Stomach (tissue), 9 donors: Measurements from ENCODE around the gene NISCH. TPM values are rescaled to one million over a fixed set of nuclear protein-coding genes. Genes with fewer than 3 reads are reported as not detected.

Experiments
- DNase-seq, 2 donors: peaks; one replicate each; pipeline versions ENCODE4 v3.0.0 to v3.0.0-alpha.2; 2013 to 2019
- H3K27ac ChIP-seq, 5 donors: fragments of 200-600 bp in 4 of 5; sonication (generic) in 4 of 5; one replicate each; pipeline ENCODE4 v1.5.1; 2013 to 2019; ENCODE audit warnings: mild to moderate bottlenecking in 1 of 5, moderate library complexity in 1 of 5
- H3K27me3 ChIP-seq, 3 donors: fragments of 200-600 bp; sonication (generic); one replicate each; pipeline ENCODE4 v1.5.1; 2017 to 2019; ENCODE audit warnings: mixed run types in 1 of 3
- H3K36me3 ChIP-seq, 4 donors: fragments of 200-600 bp; sonication (generic); 1 replicate in 3 of 4; 2 replicates in 1 of 4; pipeline ENCODE4 v1.5.1; 2016 to 2019
- H3K4me1 ChIP-seq, 4 donors: fragments of 200-600 bp; sonication (generic); one replicate each; pipeline ENCODE4 v1.5.1; 2016 to 2019
- H3K4me3 ChIP-seq, 4 donors: fragments of 200-600 bp; sonication (generic) in 3 of 4; one replicate each; pipeline ENCODE4 v1.5.1; 2016 to 2019; ENCODE audit warnings: mild to moderate bottlenecking in 1 of 4
- H3K9me3 ChIP-seq, 4 donors: fragments of 200-600 bp; sonication (generic); one replicate each; pipeline ENCODE4 v1.5.1; 2016 to 2019
- EP300 ChIP-seq: sonication (generic); formaldehyde crosslinking; IDR thresholded peaks from one replicate; pipeline ENCODE4 v1.6.1; 2017; ENCODE audit warnings: antibody characterized with exemption
- POLR2A ChIP-seq, 4 donors: fragments of 450-650 bp; IDR thresholded peaks; one replicate each; pipeline ENCODE4 v1.6.1; 2016; ENCODE audit warnings: antibody characterized with exemption in 4 of 4, control low read depth in 2 of 4, mild to moderate bottlenecking in 1 of 4, moderate library complexity in 1 of 4
- POLR2AphosphoS5 ChIP-seq, 3 donors: sonication (generic); formaldehyde crosslinking; IDR thresholded peaks; one replicate each; pipeline ENCODE4 v1.6.1; 2016; ENCODE audit warnings: antibody characterized with exemption in 3 of 3
- WGBS, 5 donors: extraction: QIAGEN DNeasy Blood & Tissue Kit in 3 of 5; methylation state at CpG; one replicate each; pipeline versions ENCODE4 v1.1.5 to v1.1.7; 2013 to 2018; 5-methylcytosine and 5-hydroxymethylcytosine counted together
- intact Hi-C: fragments of 100-400 bp; cut with DNase I; formaldehyde crosslinking; loops from one replicate; pipeline ENCODE4 v1.15.1; 2023; ENCODE audit warnings: low total_unique reads
- polyA plus RNA-seq, 3 donors: library from polyadenylated mRNA; stranded (reverse); fragments of 200-250 nt; gene quantifications; one replicate each; pipeline ENCODE4 v1.2.3, GENCODE V29; 2013
- total RNA-seq, 5 donors: library from RNA; depleted of rRNA; stranded (reverse); fragments of >200 nt; gene quantifications; one replicate each; pipeline versions ENCODE4 v1.1.0 to v1.2.3, GENCODE V29; 2014 to 2016
- TF ChIP-seq, protein P1 (sequence below), 7 experiments: fragments of 450-650 bp in 4 of 7; fragments of 200-600 bp in 3 of 7; sonication (generic) in 3 of 7; IDR thresholded peaks; one replicate each; pipeline ENCODE4 v1.5.1; 2016 to 2019; ENCODE audit warnings: antibody characterized with exemption in 7 of 7, control low read depth in 2 of 7, mild to moderate bottlenecking in 1 of 7
- donor health status: healthy with polysubstance abuse.
- donor health status: Bipolar disorder and iron deficiency.
- donor health status: healthy.

NISCH gene
- total and polyA plus RNA-seq, 8 donors, result 18.3 to 456 (median 69.9) TPM

DNA sequence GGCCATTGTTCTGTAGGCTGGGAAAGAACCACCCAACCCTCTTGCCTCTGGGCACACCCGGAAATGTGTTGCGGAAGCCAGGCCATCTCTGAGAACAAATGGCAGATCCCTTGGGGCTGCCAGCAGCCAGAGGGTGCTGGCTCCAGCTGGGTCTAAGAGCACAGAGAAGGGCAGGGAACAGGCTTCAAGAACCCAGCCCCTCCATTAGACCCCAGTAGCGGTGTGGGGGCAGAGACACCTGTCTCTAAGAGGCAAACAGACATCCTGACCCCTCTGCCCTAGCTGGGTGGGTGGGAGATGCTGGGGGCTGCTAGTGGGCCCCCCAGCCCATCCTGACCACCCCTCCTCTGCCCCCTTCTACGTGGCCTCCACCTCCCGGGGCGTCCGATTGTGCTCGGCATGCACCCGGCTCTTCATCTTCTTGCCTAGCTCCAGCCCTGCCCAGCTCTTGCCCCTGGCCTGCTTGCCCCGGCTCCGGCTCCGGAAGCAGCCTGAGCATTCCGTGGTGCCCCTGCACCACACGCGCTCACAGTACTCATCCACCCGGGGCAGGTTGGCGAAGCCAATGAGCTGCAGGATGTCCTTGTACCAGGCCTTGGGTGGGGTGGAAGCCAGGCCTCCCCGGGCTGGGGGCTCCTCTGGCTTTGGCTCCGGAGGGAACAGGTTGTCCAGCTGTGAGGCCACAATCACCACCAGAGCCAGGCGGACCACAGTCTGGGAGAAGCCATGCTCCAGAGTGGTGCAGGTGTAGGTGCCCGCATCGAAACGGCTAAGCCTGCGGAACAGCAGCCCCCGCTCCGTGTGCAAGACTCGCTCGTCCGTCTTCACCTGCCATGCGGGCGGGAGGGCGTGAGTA lies 19.9 kb upstream of the NISCH start:
- peaks cover 0 to 23% (median 15%) of the 10 kb centered on the region in 4 donors for H3K4me1 ChIP-seq
- TF ChIP-seq POLR2AphosphoS5 (IDR thresholded peaks at IDR 0.05) (no peak), POLR2A (IDR thresholded peaks at IDR 0.05) (no peak)
- no peaks in the 10 kb centered on the region for H3K27me3 ChIP-seq
- H3K36me3 ChIP-seq, result no peaks in the 10 kb centered on the region
- no peak overlapping the region for H3K27ac ChIP-seq
- intact Hi-C loops, result no loop called here
- H3K9me3 ChIP-seq, result no peaks in the 10 kb centered on the region
- 92 to 94% (median 93%) methylated on average over 19 to 32 of the region's 32 CpGs for WGBS, 5 donors
- DNase-seq, result no peak
- no peak overlapping the region for H3K4me3 ChIP-seq

DNA sequence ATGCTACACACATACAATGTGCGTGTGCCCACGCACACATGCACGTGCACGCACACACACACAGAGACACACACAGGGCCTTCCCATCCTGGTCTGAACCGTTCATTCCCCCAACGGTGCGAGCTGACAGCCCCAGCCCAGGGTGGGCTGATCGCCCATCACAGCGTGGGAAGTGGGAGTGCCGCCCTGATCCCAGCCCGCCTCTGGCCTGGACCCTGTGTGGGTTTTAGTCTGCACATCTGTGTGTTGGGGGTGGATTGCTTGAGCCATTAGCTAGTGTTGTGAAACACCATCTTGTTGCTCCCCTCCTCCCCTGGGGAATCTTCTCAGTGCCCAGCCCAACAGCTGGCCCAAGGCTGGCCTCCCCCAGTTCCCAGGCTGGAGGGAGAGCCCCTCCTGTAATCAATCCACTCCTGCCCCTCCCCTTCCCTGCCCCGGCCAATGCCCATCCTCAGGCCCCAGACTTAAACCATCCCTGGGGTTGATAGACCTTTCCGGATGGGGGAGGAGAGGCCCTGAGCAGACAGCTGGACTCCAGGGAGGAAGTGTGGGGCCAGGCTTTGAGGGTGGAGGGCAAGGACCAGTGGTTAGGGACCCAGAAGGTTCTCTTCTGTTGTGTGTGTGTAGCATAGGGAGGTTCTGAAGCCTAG lies 18.8 kb upstream of the NISCH start:
- no peak for TF ChIP-seq POLR2A (IDR thresholded peaks at IDR 0.05)
- TF ChIP-seq EP300, result no peak
- TF ChIP-seq, protein P1, sequence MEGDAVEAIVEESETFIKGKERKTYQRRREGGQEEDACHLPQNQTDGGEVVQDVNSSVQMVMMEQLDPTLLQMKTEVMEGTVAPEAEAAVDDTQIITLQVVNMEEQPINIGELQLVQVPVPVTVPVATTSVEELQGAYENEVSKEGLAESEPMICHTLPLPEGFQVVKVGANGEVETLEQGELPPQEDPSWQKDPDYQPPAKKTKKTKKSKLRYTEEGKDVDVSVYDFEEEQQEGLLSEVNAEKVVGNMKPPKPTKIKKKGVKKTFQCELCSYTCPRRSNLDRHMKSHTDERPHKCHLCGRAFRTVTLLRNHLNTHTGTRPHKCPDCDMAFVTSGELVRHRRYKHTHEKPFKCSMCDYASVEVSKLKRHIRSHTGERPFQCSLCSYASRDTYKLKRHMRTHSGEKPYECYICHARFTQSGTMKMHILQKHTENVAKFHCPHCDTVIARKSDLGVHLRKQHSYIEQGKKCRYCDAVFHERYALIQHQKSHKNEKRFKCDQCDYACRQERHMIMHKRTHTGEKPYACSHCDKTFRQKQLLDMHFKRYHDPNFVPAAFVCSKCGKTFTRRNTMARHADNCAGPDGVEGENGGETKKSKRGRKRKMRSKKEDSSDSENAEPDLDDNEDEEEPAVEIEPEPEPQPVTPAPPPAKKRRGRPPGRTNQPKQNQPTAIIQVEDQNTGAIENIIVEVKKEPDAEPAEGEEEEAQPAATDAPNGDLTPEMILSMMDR (IDR thresholded peaks at IDR 0.05), result no peak
- TF ChIP-seq POLR2AphosphoS5 (IDR thresholded peaks at IDR 0.05), result no peak
- Histone ChIP-seq H3K27ac (no peak overlapping the region), H3K4me1 (peaks cover 0 to 23% (median 15%) of the 10 kb centered on the region in 4 donors), H3K4me3 (no peak overlapping the region), H3K9me3 (no peaks in the 10 kb centered on the region), H3K27me3 (no peaks in the 10 kb centered on the region), H3K36me3 (no peaks in the 10 kb centered on the region)
- 80 to 91% (median 84%) methylated on average over 13 of the region's 13 CpGs for WGBS, 5 donors
- intact Hi-C loops, result no loop called here
- DNase-seq, result peak in 1 of 2 donors; percentile 59

DNA sequence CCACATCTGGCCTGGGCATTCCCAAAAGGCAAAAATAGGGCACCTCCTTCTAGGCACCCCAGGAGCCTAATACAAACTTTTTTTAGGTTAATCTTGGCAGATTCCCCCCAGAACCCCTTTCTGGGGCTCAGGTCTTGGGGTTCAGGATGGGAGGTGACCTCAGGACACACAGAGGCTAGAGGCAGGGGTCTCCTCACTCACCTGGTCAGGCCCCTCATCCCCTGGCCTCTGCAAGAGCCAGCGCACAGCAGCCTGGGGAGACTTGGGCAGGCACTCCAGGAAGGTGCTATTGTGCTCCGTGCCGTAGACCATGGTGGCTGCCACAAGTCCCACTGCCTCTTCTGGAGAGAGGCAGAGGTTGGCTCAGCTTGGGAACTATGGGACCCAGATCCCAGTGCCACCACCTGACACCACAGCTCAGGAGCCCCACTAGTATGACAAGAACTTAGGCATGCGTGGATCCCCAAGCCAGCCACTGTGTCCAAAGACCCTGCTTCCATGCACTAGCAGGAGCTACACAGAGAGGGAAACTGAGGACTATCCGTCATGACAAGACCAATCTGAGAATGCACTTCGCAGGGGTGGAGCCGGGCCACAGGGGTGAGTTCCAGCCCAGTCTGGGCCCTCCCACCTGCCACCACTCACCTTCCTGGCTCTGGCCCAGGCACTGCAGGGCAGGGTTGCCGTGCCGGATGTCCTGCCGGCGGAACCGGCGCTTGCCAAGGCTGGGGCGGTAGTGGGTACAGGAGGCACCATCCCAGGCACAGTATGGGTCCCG lies 17.9 kb upstream of the NISCH start:
- no peak overlapping the region for H3K27ac ChIP-seq
- WGBS, 5 donors, result 56 to 86% (median 63%) methylated on average over 12 to 15 of the region's 15 CpGs
- no peaks in the 10 kb centered on the region for H3K9me3 ChIP-seq
- intact Hi-C loops, result no loop called here
- peak; percentile 1 to 82 for DNase-seq
- H3K27me3 ChIP-seq, result no peaks in the 10 kb centered on the region
- no peaks in the 10 kb centered on the region for H3K36me3 ChIP-seq
- peak overlapping the region in 1 of 4 donors; percentile 9 for H3K4me3 ChIP-seq
- peaks cover 0 to 21% (median 12%) of the 10 kb centered on the region in 4 donors for H3K4me1 ChIP-seq
- TF ChIP-seq, protein P1 (IDR thresholded peaks at IDR 0.05), result no peak
- peak in 1 of 3 donors; percentile 25 for TF ChIP-seq POLR2AphosphoS5 (IDR thresholded peaks at IDR 0.05)
- no peak for TF ChIP-seq POLR2A (IDR thresholded peaks at IDR 0.05)
- no peak for TF ChIP-seq EP300

DNA sequence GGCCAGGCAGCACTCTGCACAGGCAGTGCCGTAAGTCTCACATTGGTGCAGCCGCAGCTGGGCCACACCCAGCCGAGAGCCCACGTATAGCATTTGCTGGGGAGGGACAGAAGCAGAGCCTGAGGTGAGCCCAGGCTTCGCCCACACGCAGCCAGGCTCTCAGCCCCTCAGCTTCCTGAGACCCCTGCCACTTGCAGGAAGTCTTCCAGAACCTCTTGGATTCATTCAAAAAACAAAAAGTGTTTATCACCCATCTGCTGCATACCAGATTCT lies 17.4 kb upstream of the NISCH start:
- no peaks in the 10 kb centered on the region for H3K36me3 ChIP-seq
- no peaks in the 10 kb centered on the region for H3K27me3 ChIP-seq
- 49 to 73% (median 58%) methylated on average over 4 to 6 of the region's 6 CpGs for WGBS, 5 donors
- no peaks in the 10 kb centered on the region for H3K9me3 ChIP-seq
- DNase-seq, result peak in 1 of 2 donors; percentile 1
- TF ChIP-seq, protein P1 (IDR thresholded peaks at IDR 0.05), result no peak
- no peak for TF ChIP-seq EP300
- TF ChIP-seq POLR2AphosphoS5 (IDR thresholded peaks at IDR 0.05), result no peak
- TF ChIP-seq POLR2A (IDR thresholded peaks at IDR 0.05), result no peak
- peaks cover 0 to 21% (median 11%) of the 10 kb centered on the region in 4 donors for H3K4me1 ChIP-seq
- peak overlapping the region in 1 of 4 donors; percentile 9 for H3K4me3 ChIP-seq
- H3K27ac ChIP-seq, result no peak overlapping the region
- intact Hi-C loops, result no loop called here
